Limb (tissue), 2 donors: ENCODE results near the gene SYT2.
"Not testable (repeated sequence)": the region's sequence is repeated elsewhere in the genome, so short reads cannot be mapped to it uniquely, and the experiment has no call there.

Source experiments
- DNase-seq, 2 donors: peaks; one replicate each; pipeline ENCODE4 v3.0.0-alpha.2; 2016; ENCODE audit errors: extremely low spot score in 2 of 2

The SYT2 gene

GRCh38 chr1:202546796-202547195 is 163.5 kb downstream of the SYT2 start:
- DNase-seq: not testable (repeated sequence)

- DNase-seq: not testable (repeated sequence)
These were observed 163.9 kb downstream of the SYT2 start for GRCh38 chr1:202546377-202546776.

GRCh38 chr1:202545647-202546303 is 164.5 kb downstream of the SYT2 start:
- DNase-seq: not testable (repeated sequence)

- not testable (repeated sequence) for DNase-seq
These were observed 165.3 kb downstream of the SYT2 start for GRCh38 chr1:202544766-202545449.

- not testable (repeated sequence) for DNase-seq
These were observed 166.7 kb downstream of the SYT2 start for GRCh38 chr1:202543537-202543936.

GRCh38 chr1:202542415-202542814 is 167.8 kb downstream of the SYT2 start:
- not testable (repeated sequence) for DNase-seq

GRCh38 chr1:202540858-202541257 is 169.4 kb downstream of the SYT2 start:
- DNase-seq: not testable (repeated sequence)
